SK-N-SH (cell line): ENCODE data around the gene CLCC1. TPM values are rescaled to one million over a fixed set of nuclear protein-coding genes. Genes with fewer than 3 reads are reported as not detected.

Source experiments
- CTCF ChIA-PET: fragments of 300-600, 350-600 bp; formaldehyde crosslinking; extraction: SDS; loops from one replicate; lab custom pipeline; 2021; lab: Yijun Ruan, JAX
- POLR2A ChIA-PET: fragments of 350-600 bp; sonication (Branson Sonifier 250); formaldehyde crosslinking; extraction: SDS; loops from one replicate; lab custom pipeline; 2020; ENCODE audit warnings: antibody characterized with exemption, inconsistent platforms; lab: Yijun Ruan, JAX
- DNase-seq: peaks from one replicate; pipeline ENCODE4 v3.0.0; 2012
- H2AFZ ChIP-seq: fragments of 200-600 bp; sonication (generic); 2 replicates; pipeline ENCODE4 v1.8.1; 2016; ENCODE audit warnings: antibody characterized with exemption, mild to moderate bottlenecking, low read depth
- H3F3A ChIP-seq: fragments of 200-600 bp; sonication (generic); replicated peaks from 2 replicates; pipeline ENCODE3; 2016; ENCODE audit warnings: antibody characterized with exemption, mild to moderate bottlenecking; ENCODE audit not compliant: insufficient read depth
- H3K27ac ChIP-seq, 2 experiments: fragments of 200-500 bp in 1 of 2; fragments of 200-600 bp in 1 of 2; sonication (Bioruptor generic) in 1 of 2; sonication (generic), shearing (Covaris generic) in 1 of 2; 2 replicates each; pipeline versions ENCODE4 v1.5.1 to v1.6.1; 2014 to 2016; ENCODE audit warnings: low read depth in 2 of 2, inconsistent platforms in 1 of 2, low read length in 1 of 2, mild to moderate bottlenecking in 1 of 2, mixed read lengths in 1 of 2
- H3K27me3 ChIP-seq: fragments of 200-600 bp; sonication (generic), shearing (Covaris generic); 2 replicates; pipeline ENCODE4 v1.6.1; 2016; ENCODE audit warnings: mixed run types; ENCODE audit not compliant: insufficient read depth
- H3K36me3 ChIP-seq, 2 experiments: fragments of 200-500 bp in 1 of 2; fragments of 200-600 bp in 1 of 2; sonication (Bioruptor generic) in 1 of 2; sonication (generic) in 1 of 2; replicated peaks in 1 of 2; 2 replicates each; pipeline versions ENCODE3 to v1.5.1; 2014 to 2016; ENCODE audit warnings: low read length in 1 of 2, mild to moderate bottlenecking in 1 of 2; ENCODE audit not compliant: insufficient read depth in 2 of 2, control insufficient read depth in 1 of 2
- H3K4me1 ChIP-seq, 2 experiments: fragments of 200-500 bp in 1 of 2; fragments of 200-600 bp in 1 of 2; sonication (Bioruptor generic) in 1 of 2; sonication (generic), shearing (Covaris generic) in 1 of 2; 2 replicates each; pipeline versions ENCODE4 v1.5.1 to v1.6.1; 2014 to 2016; ENCODE audit warnings: low read depth in 1 of 2, low read length in 1 of 2, mixed run types in 1 of 2; ENCODE audit not compliant: insufficient read depth in 2 of 2, control insufficient read depth in 1 of 2
- H3K4me2 ChIP-seq: fragments of 200-600 bp; sonication (generic), shearing (Covaris generic); 2 replicates; pipeline ENCODE4 v1.6.1; 2017; ENCODE audit warnings: mixed run types
- H3K4me3 ChIP-seq, 2 experiments: fragments of 200-500 bp in 1 of 2; fragments of 200-600 bp in 1 of 2; sonication (Bioruptor generic) in 1 of 2; sonication (generic), shearing (Covaris generic) in 1 of 2; 2 replicates each; pipeline versions ENCODE4 v1.5.1 to v1.8.1; 2014 to 2016; ENCODE audit warnings: low read depth in 2 of 2, inconsistent platforms in 1 of 2, low read length in 1 of 2, mild to moderate bottlenecking in 1 of 2, mixed read lengths in 1 of 2, moderate library complexity in 1 of 2
- H3K79me2 ChIP-seq: fragments of 200-600 bp; sonication (generic); 2 replicates; pipeline ENCODE4 v1.8.1; 2017; ENCODE audit warnings: mild to moderate bottlenecking; ENCODE audit not compliant: insufficient read depth
- H3K9ac ChIP-seq: fragments of 200-600 bp; sonication (generic); 2 replicates; pipeline ENCODE4 v1.6.1; 2017; ENCODE audit warnings: mixed run types
- H3K9me2 ChIP-seq: fragments of 200-600 bp; sonication (generic); 2 replicates; pipeline ENCODE4 v1.6.1; 2017; ENCODE audit warnings: mixed run types
- H3K9me3 ChIP-seq: fragments of 200-600 bp; sonication (generic); 2 replicates; pipeline ENCODE4 v1.6.1; 2017; ENCODE audit warnings: mixed run types, mild to moderate bottlenecking, moderate library complexity
- H4K20me1 ChIP-seq: fragments of 200-600 bp; sonication (generic); 2 replicates; pipeline ENCODE4 v1.6.1; 2017; ENCODE audit warnings: mild to moderate bottlenecking, mixed run types; ENCODE audit not compliant: insufficient read depth
- EP300 ChIP-seq, 2 experiments: IDR thresholded peaks; 2 replicates each; pipeline versions ENCODE4 v1.4.0 to v1.6.1; 2012; ENCODE audit warnings: borderline replicate concordance in 1 of 2, low read depth in 1 of 2, low read length in 1 of 2
- EZH2phosphoT487 ChIP-seq: fragments of 200-600 bp; sonication (generic); IDR thresholded peaks from 2 replicates; pipeline ENCODE4 v1.6.1; 2017; ENCODE audit warnings: low read depth, mixed run types, mild to moderate bottlenecking, antibody characterized with exemption, moderate library complexity, borderline replicate concordance
- FOXM1 ChIP-seq: IDR thresholded peaks from 2 replicates; pipeline ENCODE4 v1.4.0; 2012; ENCODE audit warnings: low read depth, mild to moderate bottlenecking
- GATA2 ChIP-seq: sonication (generic); formaldehyde crosslinking; IDR thresholded peaks from 2 replicates; pipeline ENCODE4 v1.5.0; 2020; ENCODE audit warnings: mild to moderate bottlenecking, missing genetic modification reagents
- JUND ChIP-seq: IDR thresholded peaks from 2 replicates; pipeline ENCODE4 v1.4.0; 2012
- NRF1 ChIP-seq: IDR thresholded peaks from 2 replicates; pipeline ENCODE4 v1.6.1; 2012; ENCODE audit warnings: low read depth, mild to moderate bottlenecking, low read length
- RAD21 ChIP-seq: IDR thresholded peaks from 2 replicates; pipeline ENCODE4 v1.6.1; 2012; ENCODE audit warnings: mild to moderate bottlenecking, low read length
- RCOR1 ChIP-seq: fragments of 150-350 bp; IDR thresholded peaks from 2 replicates; pipeline ENCODE4 v1.6.1; 2017; ENCODE audit warnings: antibody characterized with exemption, low read length
- REST ChIP-seq: IDR thresholded peaks from 2 replicates; pipeline ENCODE4 v1.6.1; 2012; ENCODE audit warnings: mild to moderate bottlenecking, low read depth, low read length, moderate library complexity
- RFX5 ChIP-seq: IDR thresholded peaks from 2 replicates; pipeline ENCODE4 v1.6.1; 2012; ENCODE audit warnings: mild to moderate bottlenecking, improper control_type of control experiment, low read length
- TAF1 ChIP-seq: IDR thresholded peaks from 2 replicates; pipeline ENCODE4 v1.6.1; 2012; ENCODE audit warnings: low read depth, mild to moderate bottlenecking, low read length, moderate library complexity, borderline replicate concordance
- TCF12 ChIP-seq: IDR thresholded peaks from 2 replicates; pipeline ENCODE4 v1.4.0; 2012
- YY1 ChIP-seq: IDR thresholded peaks from 2 replicates; pipeline ENCODE4 v1.4.0; 2012; ENCODE audit warnings: low read depth, mild to moderate bottlenecking
- WGBS: methylation state at CpG from one replicate; pipeline ENCODE4 v1.1.6; 2017; ENCODE audit warnings: low lambda C conversion rate; 5-methylcytosine and 5-hydroxymethylcytosine counted together
- polyA plus RNA-seq, 3 experiments: library from polyadenylated mRNA; depleted of rRNA; stranded (reverse); fragments of >200 nt; gene quantifications; 2 replicates each; pipeline ENCODE4 v1.2.3, GENCODE V29; 2012
- TF ChIP-seq, protein P1 (sequence below): IDR thresholded peaks from 2 replicates; pipeline ENCODE4 v1.4.0; 2012; ENCODE audit warnings: low read depth, borderline replicate concordance
- TF ChIP-seq, protein P2 (sequence below): IDR thresholded peaks from 2 replicates; pipeline ENCODE4 v1.4.0; 2012; ENCODE audit warnings: low read depth

CLCC1 gene
- polyA plus RNA-seq, 1 of the 3 experiments (the other 2 are of a cell fraction) = 20.0 TPM

DNA sequence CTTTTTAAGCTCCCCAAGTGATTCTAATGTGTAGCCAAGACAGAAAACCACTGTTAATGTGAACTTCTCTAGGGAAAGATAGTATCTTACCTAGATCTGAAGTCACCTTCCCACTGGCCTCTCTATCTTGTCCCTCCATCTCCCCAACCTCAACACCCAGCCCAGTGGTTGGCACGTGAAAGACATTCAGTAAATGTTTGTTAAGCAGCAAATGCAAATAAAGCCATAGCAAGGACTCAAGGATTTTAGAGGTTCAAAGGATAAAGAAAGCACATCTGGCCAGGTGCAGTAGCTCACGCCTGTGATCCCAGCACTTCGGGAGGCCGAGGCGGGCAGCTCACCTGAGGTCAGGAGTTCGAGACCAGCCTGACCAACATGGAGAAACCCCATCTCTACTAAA, 9.8 kb downstream of the CLCC1 start:
- TF ChIP-seq JUND (no peak), RCOR1 (no peak), EZH2phosphoT487 (no peak)
- TF ChIP-seq, protein P1, sequence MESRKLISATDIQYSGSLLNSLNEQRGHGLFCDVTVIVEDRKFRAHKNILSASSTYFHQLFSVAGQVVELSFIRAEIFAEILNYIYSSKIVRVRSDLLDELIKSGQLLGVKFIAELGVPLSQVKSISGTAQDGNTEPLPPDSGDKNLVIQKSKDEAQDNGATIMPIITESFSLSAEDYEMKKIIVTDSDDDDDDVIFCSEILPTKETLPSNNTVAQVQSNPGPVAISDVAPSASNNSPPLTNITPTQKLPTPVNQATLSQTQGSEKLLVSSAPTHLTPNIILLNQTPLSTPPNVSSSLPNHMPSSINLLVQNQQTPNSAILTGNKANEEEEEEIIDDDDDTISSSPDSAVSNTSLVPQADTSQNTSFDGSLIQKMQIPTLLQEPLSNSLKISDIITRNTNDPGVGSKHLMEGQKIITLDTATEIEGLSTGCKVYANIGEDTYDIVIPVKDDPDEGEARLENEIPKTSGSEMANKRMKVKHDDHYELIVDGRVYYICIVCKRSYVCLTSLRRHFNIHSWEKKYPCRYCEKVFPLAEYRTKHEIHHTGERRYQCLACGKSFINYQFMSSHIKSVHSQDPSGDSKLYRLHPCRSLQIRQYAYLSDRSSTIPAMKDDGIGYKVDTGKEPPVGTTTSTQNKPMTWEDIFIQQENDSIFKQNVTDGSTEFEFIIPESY = no peak
- no peaks in the 10 kb centered on the region for H3K36me3 ChIP-seq
- H4K20me1 ChIP-seq = no peaks in the 10 kb centered on the region; the same call in none of the 2 replicates
- no peak overlapping the region for H3K27ac ChIP-seq
- ChIA-PET POLR2A (no interaction called here), CTCF (interaction anchor here (1.3 kb wide), 1 partner anchor 159 kb away, joined by 3 read pairs; no protein-coding TSS in a partner anchor)
- H3K4me3 ChIP-seq = no peak overlapping the region
- H3K4me1 ChIP-seq = no peaks in the 10 kb centered on the region; a peak in 1 of 4 replicates
- no peaks in the 10 kb centered on the region for H3K9me2 ChIP-seq
- H3K9ac ChIP-seq = no peak overlapping the region
- DNase-seq = no peak
- 94% methylated on average over 6 of the region's 6 CpGs for WGBS
- no peak overlapping the region for H3K4me2 ChIP-seq
- no peak overlapping the region for H2AFZ ChIP-seq
- no peaks in the 10 kb centered on the region for H3K9me3 ChIP-seq
- H3F3A ChIP-seq = no peaks in the 10 kb centered on the region
- no peaks in the 10 kb centered on the region for H3K27me3 ChIP-seq
- H3K79me2 ChIP-seq = peaks cover 94% of the 10 kb centered on the region

DNA sequence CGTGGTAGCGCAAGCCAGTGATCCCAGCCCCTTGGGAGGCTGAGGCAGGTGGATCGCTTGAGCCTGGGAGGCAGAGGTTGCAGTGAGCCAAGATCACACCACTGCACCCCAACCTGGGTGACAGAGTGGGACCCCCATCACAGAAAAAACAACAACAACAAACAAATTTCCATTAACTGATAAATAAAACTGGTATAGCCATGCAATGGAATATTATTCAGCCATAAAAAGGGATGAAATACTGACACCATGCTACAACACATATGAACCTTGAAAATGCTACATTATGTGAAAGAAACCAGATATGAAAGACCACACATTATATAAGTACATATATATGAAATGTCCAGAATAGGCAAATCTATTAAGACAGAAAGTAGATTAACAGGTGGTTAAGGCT, 12.0 kb downstream of the CLCC1 start:
- no peaks in the 10 kb centered on the region for H3K27me3 ChIP-seq
- ChIA-PET POLR2A (no interaction called here), CTCF (no interaction called here)
- 100% methylated on average over 3 of the region's 3 CpGs for WGBS
- H3K9me3 ChIP-seq = no peaks in the 10 kb centered on the region
- no peak overlapping the region for H2AFZ ChIP-seq
- H4K20me1 ChIP-seq = no peaks in the 10 kb centered on the region; the same call in none of the 2 replicates
- H3K4me2 ChIP-seq = no peak overlapping the region
- peaks cover 6% of the 10 kb centered on the region in 2 experiments for H3K36me3 ChIP-seq
- peaks cover 79% of the 10 kb centered on the region for H3K79me2 ChIP-seq
- no peaks in the 10 kb centered on the region for H3K9me2 ChIP-seq
- no peaks in the 10 kb centered on the region; a peak in 1 of 4 replicates for H3K4me1 ChIP-seq
- no peak for DNase-seq
- no peak for TF ChIP-seq RAD21
- no peak for TF ChIP-seq NRF1
- no peak for TF ChIP-seq GATA2 (CRISPR knock-in tag)
- no peak for TF ChIP-seq YY1
- no peak for TF ChIP-seq EP300 (IDR thresholded peaks at IDR 0.05; ENCODE audit: borderline replicate concordance in 1 of 2, low read depth in 1 of 2, low read length in 1 of 2)
- TF ChIP-seq JUND = no peak
- TF ChIP-seq RFX5 = no peak
- TF ChIP-seq FOXM1 = no peak
- TF ChIP-seq REST = no peak
- TF ChIP-seq TAF1 = no peak
- no peak for TF ChIP-seq TCF12
- TF ChIP-seq, protein P1 = no peak
- TF ChIP-seq, protein P2, sequence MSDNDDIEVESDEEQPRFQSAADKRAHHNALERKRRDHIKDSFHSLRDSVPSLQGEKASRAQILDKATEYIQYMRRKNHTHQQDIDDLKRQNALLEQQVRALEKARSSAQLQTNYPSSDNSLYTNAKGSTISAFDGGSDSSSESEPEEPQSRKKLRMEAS = no peak
- H3K9ac ChIP-seq = no peak overlapping the region
- H3K4me3 ChIP-seq = no peak overlapping the region
- no peaks in the 10 kb centered on the region for H3F3A ChIP-seq
- H3K27ac ChIP-seq = no peak overlapping the region
